ENCODE results near the gene RELN. TPM values are rescaled to one million over a fixed set of nuclear protein-coding genes. Genes with fewer than 3 reads are reported as not detected.

Gene RELN
- total and polyA plus RNA-seq, 2 of the 13 experiments (the other 11 are each of a cell fraction or from before 2014, with no cell fraction given), result 315 to 332 TPM

DNA sequence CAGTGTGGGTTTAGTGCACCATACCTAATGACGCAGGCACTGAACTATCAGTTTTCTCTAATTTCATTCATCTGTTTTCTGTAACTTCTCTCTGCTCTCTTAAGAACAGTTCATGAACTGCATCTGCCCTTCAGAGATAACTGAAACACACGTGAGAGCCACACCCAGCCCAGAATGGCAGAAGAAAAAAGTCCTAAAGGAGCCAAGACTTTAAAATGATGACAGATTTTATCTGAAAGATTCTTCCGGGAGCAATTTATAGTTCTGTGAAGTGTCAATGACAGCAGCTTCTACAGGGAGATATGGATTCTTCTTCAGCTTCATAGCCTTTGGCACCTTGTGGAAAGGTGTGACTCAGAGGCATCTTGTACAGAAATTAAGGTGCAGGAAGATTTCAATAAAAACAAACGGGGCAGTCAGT lies 332.0 kb downstream of the RELN start:
- TF ChIP-seq ZNF484 (CRISPR knock-in tag; IDR thresholded peaks at IDR 0.05; ENCODE audit: borderline replicate concordance, low read depth), result no peak
- TF ChIP-seq HOXD1 (CRISPR knock-in tag; IDR thresholded peaks at IDR 0.05), result no peak
- no peak for TF ChIP-seq BORCS8-MEF2B (CRISPR knock-in tag; IDR thresholded peaks at IDR 0.05)
- no peak for TF ChIP-seq FOXA1 (IDR thresholded peaks at IDR 0.05)
- TF ChIP-seq FOXA1 (CRISPR knock-in tag; IDR thresholded peaks at IDR 0.05), result no peak
- TF ChIP-seq RBM22 (optimal IDR thresholded peaks at IDR 0.05; ENCODE audit: low read length), result no peak
- TF ChIP-seq ZNF33B (CRISPR knock-in tag; IDR thresholded peaks at IDR 0.05), result no peak
- TF ChIP-seq JUN (CRISPR knock-in tag; IDR thresholded peaks at IDR 0.05), result no peak
- no peak for TF ChIP-seq NAIF1 (CRISPR knock-in tag; IDR thresholded peaks at IDR 0.05; ENCODE audit: borderline replicate concordance)
- TF ChIP-seq GATAD2A (CRISPR knock-in tag; IDR thresholded peaks at IDR 0.05), result no peak
- TF ChIP-seq TGIF2 (CRISPR knock-in tag; IDR thresholded peaks at IDR 0.05), result no peak
- TF ChIP-seq NFKB2 (CRISPR knock-in tag; IDR thresholded peaks at IDR 0.05; ENCODE audit: borderline replicate concordance), result no peak
- TF ChIP-seq, protein P1, sequence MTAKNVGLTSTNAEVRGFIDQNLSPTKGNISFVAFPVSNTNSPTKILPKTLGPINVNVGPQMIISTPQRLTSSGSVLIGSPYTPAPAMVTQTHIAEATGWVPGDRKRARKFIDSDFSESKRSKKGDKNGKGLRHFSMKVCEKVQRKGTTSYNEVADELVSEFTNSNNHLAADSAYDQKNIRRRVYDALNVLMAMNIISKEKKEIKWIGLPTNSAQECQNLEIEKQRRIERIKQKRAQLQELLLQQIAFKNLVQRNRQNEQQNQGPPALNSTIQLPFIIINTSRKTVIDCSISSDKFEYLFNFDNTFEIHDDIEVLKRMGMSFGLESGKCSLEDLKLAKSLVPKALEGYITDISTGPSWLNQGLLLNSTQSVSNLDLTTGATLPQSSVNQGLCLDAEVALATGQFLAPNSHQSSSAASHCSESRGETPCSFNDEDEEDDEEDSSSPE (CRISPR knock-in tag; IDR thresholded peaks at IDR 0.05), result no peak
- TF ChIP-seq ZNF720 (CRISPR knock-in tag; IDR thresholded peaks at IDR 0.05), result no peak
- TF ChIP-seq, protein P2, sequence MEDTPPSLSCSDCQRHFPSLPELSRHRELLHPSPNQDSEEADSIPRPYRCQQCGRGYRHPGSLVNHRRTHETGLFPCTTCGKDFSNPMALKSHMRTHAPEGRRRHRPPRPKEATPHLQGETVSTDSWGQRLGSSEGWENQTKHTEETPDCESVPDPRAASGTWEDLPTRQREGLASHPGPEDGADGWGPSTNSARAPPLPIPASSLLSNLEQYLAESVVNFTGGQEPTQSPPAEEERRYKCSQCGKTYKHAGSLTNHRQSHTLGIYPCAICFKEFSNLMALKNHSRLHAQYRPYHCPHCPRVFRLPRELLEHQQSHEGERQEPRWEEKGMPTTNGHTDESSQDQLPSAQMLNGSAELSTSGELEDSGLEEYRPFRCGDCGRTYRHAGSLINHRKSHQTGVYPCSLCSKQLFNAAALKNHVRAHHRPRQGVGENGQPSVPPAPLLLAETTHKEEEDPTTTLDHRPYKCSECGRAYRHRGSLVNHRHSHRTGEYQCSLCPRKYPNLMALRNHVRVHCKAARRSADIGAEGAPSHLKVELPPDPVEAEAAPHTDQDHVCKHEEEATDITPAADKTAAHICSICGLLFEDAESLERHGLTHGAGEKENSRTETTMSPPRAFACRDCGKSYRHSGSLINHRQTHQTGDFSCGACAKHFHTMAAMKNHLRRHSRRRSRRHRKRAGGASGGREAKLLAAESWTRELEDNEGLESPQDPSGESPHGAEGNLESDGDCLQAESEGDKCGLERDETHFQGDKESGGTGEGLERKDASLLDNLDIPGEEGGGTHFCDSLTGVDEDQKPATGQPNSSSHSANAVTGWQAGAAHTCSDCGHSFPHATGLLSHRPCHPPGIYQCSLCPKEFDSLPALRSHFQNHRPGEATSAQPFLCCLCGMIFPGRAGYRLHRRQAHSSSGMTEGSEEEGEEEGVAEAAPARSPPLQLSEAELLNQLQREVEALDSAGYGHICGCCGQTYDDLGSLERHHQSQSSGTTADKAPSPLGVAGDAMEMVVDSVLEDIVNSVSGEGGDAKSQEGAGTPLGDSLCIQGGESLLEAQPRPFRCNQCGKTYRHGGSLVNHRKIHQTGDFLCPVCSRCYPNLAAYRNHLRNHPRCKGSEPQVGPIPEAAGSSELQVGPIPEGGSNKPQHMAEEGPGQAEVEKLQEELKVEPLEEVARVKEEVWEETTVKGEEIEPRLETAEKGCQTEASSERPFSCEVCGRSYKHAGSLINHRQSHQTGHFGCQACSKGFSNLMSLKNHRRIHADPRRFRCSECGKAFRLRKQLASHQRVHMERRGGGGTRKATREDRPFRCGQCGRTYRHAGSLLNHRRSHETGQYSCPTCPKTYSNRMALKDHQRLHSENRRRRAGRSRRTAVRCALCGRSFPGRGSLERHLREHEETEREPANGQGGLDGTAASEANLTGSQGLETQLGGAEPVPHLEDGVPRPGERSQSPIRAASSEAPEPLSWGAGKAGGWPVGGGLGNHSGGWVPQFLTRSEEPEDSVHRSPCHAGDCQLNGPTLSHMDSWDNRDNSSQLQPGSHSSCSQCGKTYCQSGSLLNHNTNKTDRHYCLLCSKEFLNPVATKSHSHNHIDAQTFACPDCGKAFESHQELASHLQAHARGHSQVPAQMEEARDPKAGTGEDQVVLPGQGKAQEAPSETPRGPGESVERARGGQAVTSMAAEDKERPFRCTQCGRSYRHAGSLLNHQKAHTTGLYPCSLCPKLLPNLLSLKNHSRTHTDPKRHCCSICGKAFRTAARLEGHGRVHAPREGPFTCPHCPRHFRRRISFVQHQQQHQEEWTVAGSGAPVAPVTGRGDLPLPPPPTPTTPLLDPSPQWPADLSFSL (CRISPR knock-in tag; IDR thresholded peaks at IDR 0.05), result no peak
- no peak for TF ChIP-seq ZNF564 (CRISPR knock-in tag; IDR thresholded peaks at IDR 0.05)
- POLR2A ChIA-PET, result no interaction called here

More for the DNA sequence above, 332.0 kb downstream of the RELN start:
- CTCF ChIA-PET (ENCODE audit: low intra/inter-chr PET ratio, low total read pairs), result no interaction called here
- no peaks in the 10 kb centered on the region for H4K20me1 ChIP-seq (ENCODE audit: insufficient read depth, low read length)
- H3K9ac ChIP-seq (ENCODE audit: insufficient read depth, low read depth, low read length), result no peak overlapping the region
- intact Hi-C loops (cut with micrococcal nuclease; ENCODE audit: unreplicated experiment), result no loop called here
- H3K79me2 ChIP-seq (ENCODE audit: insufficient read depth, low read length), result no peaks in the 10 kb centered on the region
- no peaks in the 10 kb centered on the region for H3K9me3 ChIP-seq (ENCODE audit: low read length)
- no TSS peak for BruUV-seq (replicated peaks)
- H3K4me2 ChIP-seq (ENCODE audit: low read depth, low read length), result no peak overlapping the region
- no peak overlapping the region for H2AFZ ChIP-seq (ENCODE audit: low read length)
- FAIRE-seq (no peak), ATAC-seq (no peak), DNase-seq (ENCODE audit: low spot score) (no peak)
- H3K4me1 ChIP-seq (ENCODE audit: insufficient read depth, low read length), result peaks cover 52% of the 10 kb centered on the region
- peaks cover 0 to 20% of the 10 kb centered on the region in 2 experiments; a peak in 3 of 5 replicates for H3K36me3 ChIP-seq (replicated peaks in 1 of 2; ENCODE audit: control insufficient read depth in 1 of 2, insufficient read depth in 2 of 2, low read length in 2 of 2)
- no peak overlapping the region for H3K4me3 ChIP-seq (replicated peaks in 1 of 3; ENCODE audit: insufficient read depth in 1 of 3, low read depth in 2 of 3, low read length in 3 of 3)
- WGBS (ENCODE audit: low lambda C conversion rate), result 91% methylated on average over 4 of the region's 4 CpGs
- H3K27me3 ChIP-seq (ENCODE audit: control insufficient read depth in 1 of 2, insufficient read depth in 2 of 2, low read length in 2 of 2), result no peaks in the 10 kb centered on the region
- H3K27ac ChIP-seq (ENCODE audit: extremely low read length, insufficient read depth, low read length), result peak overlapping the region; percentile 17
- in situ Hi-C loops (cut with HindIII; ENCODE audit: extremely low pct_ligation_motif_present, low pct_unique_long_range_greater_than_20kb), result no loop called here
